ENCODE measurements around the gene FRYL.

FRYL gene

DNA sequence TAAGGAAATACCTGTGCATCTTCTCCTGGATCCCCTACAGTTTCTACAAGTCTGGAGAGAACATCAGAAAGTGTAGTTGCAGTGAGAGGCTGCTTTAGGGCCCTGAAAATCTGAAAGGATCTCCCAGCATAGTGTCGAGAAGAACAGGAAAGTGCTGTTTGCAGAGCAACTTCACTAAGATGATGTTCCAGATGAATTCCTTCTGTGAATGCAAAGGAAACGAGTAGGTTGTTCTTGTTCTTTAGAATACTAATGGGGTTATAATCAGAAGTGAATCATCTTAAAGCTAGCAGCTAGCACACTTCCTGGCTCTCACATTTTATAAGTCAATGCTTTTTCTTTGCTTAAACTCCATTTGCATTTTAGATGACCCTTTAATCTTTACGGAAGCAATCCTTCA, 236.3 kb downstream of the FRYL start:
- no peak for DNase-seq (ENCODE audit: extremely low read depth, low read depth)
- TF ChIP-seq, protein P1, sequence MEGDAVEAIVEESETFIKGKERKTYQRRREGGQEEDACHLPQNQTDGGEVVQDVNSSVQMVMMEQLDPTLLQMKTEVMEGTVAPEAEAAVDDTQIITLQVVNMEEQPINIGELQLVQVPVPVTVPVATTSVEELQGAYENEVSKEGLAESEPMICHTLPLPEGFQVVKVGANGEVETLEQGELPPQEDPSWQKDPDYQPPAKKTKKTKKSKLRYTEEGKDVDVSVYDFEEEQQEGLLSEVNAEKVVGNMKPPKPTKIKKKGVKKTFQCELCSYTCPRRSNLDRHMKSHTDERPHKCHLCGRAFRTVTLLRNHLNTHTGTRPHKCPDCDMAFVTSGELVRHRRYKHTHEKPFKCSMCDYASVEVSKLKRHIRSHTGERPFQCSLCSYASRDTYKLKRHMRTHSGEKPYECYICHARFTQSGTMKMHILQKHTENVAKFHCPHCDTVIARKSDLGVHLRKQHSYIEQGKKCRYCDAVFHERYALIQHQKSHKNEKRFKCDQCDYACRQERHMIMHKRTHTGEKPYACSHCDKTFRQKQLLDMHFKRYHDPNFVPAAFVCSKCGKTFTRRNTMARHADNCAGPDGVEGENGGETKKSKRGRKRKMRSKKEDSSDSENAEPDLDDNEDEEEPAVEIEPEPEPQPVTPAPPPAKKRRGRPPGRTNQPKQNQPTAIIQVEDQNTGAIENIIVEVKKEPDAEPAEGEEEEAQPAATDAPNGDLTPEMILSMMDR (IDR thresholded peaks at IDR 0.05; ENCODE audit: low read depth, low read length), result no peak

DNA sequence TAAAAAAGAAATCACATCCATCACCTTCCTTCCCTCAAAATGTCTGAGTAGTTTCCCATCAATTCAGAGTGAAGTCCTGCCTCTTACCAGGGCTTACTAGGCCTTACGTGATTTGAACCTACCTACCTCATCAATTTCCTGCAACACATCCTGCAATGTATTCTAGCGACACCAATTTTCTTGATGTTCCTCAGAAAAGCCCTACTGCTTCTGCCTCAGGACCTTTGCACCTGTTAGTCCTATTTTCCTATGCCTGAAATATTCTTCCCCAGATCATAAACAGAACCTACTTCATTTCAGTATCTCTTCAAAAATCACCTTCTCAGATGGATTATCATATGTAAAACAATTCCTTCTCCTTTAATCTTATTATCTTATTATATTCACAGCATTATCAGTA, 237.2 kb downstream of the FRYL start:
- DNase-seq (ENCODE audit: extremely low read depth, low read depth), result no peak
- TF ChIP-seq, protein P1 (IDR thresholded peaks at IDR 0.05; ENCODE audit: low read depth, low read length), result no peak

DNA sequence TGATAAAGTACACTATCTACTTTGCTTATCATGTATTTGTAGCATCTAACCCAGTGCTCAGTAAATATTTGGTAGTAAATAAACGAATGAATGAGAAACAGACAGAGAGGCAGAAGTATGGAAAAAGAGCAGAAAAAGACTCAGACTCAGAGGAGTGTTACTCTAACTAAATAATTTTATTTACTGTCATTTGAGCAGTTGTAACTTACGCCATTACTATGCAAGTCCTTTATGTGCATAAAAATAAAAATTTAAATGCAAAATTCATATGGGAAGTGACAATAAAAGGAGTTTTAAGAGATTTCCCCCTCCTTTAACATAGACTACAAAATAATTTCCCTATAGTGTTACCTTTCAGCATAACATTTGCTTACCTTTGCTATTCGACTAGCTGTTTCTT, 240.5 kb downstream of the FRYL start:
- TF ChIP-seq, protein P1 (IDR thresholded peaks at IDR 0.05; ENCODE audit: low read depth, low read length), result no peak
- no peak for DNase-seq (ENCODE audit: extremely low read depth, low read depth)

DNA sequence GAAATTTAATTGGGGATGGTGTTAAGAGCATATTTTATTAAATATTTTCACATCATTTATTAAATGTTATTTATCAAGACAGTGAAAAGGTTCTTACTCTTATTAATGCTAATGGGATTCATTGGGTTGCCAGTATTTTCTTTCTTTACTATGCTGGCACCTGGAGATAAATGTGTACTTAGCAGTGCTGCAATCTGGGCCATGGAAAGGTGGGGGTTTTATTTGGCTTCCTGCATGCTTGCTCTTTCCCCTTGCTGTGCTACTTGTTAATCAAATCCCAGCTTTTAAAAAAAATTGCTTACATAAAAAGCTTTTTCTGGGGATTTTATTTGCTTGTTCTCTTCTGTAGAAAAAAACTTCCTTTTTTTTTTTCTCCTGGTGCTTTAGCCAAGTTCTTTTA, 241.7 kb downstream of the FRYL start:
- TF ChIP-seq, protein P1 (IDR thresholded peaks at IDR 0.05; ENCODE audit: low read depth, low read length), result no peak
- DNase-seq (ENCODE audit: extremely low read depth, low read depth), result no peak

DNA sequence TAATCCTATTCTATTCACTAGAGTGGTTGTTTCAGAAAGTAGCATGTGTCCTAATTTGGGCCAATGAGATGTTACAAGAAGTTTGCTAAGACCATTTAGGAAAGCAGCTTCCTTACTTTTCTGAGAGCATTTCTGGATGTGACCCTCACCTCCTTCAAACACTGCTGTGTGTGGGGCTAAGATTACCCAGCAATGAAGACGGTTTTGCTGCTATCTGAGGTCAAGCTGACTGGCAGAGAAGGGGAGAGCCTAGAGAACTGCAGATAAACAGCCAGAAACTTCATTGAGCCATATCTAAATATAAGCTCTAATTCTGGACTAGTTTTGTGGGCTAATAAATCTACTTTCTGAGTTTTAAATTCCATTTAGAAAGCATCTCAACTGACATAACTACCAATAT, 253.7 kb downstream of the FRYL start:
- DNase-seq (ENCODE audit: extremely low read depth, low read depth), result no peak
- TF ChIP-seq, protein P1 (IDR thresholded peaks at IDR 0.05; ENCODE audit: low read depth, low read length), result no peak

DNA sequence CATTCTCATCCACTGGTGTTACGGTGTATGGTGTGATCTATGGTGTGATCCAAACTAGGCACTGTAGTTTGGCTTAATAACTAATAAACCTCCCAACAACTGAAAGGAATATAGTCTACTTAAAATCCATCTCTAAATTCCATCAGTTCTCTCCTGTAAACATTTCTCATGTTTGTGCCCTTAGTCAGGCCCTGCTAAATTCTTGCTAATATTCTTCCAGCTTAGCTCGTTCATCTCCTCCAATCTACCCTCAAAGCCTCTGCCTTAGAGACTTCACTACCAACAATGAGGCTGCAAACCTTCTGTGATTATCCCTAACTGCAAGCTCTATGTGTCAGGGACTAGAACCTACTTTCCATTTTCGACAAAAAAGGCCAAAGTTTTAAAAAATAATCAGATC, 261.9 kb downstream of the FRYL start:
- DNase-seq (ENCODE audit: extremely low read depth, low read depth), result no peak

DNA sequence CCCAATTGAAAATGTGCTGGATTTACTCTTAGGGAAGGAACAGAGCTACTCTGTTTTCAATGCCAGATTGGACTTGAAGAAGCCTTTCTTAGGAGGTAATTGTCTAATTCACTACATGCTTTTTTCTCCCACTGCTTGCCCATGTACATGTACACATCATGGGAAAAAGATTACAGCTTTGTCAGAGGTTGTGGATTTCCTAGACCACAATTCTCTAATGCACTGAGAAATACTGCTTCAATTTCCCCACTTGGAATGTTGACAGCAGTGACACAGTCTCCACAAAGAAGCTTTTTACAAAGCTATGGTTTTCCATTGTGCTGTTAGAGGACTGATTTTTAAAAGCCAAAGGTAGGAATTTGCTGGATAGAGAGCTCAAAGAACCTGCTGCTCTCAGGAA, 270.5 kb downstream of the FRYL start:
- no peak for DNase-seq (ENCODE audit: extremely low read depth, low read depth)

More for the DNA sequence above, 261.9 kb downstream of the FRYL start:
- TF ChIP-seq, protein P1 (IDR thresholded peaks at IDR 0.05; ENCODE audit: low read depth, low read length), result no peak

More for the DNA sequence above, 270.5 kb downstream of the FRYL start:
- TF ChIP-seq, protein P1 (IDR thresholded peaks at IDR 0.05; ENCODE audit: low read depth, low read length), result no peak

Measured in AG09319 (cell line).